ENCODE measurements around the gene PTPRN2.
A peak's percentile ranks its signal among the peaks of the same experiment; 100 is the strongest.

PTPRN2 gene

DNA sequence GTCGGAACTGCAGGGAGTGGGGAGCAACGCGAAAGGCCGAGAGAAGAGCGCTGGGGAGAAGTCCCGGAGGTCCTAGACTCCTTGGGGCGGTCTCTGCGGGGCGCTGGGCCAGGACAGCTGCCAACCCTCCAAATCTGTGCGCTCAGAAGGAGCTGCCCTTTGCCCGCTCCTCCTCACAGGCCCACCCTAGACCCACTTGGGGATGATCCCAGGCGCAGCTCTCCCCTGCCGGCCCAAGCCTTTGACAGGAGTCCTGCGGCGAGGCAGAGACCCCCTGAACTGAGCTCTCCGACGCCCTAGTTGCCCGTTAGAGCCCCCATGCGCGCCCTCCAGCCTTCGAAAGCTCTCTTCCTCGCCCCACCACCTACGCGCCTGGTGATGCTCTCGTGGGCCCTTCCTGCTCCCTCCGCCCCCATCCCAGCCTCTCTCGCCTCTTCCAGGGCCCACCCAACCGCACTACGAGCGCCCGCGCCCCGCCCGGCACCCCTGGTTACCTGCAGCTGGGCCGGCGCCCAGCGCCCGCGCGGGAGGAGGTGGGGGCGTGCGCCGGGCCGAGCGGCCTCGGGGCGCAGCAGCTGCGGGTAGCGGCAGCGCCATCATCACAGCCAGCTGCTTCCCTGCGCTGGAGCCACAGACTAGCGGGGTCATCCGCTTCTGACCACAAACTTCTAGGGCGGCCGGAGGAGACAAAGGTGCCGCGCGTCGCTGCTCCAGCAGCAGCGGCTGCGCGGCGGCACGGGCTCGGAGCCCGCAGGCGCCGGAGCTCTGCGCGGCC is 897.4 kb downstream of the PTPRN2 start:
- no peaks in the 10 kb centered on the region for H3K9me3 ChIP-seq (replicated peaks in 1 of 2; ENCODE audit: control insufficient read depth in 2 of 2, insufficient read depth in 1 of 2, low read depth in 1 of 2, low read length in 2 of 2)
- H3K27ac ChIP-seq (replicated peaks; ENCODE audit: low read length), result peak overlapping the region; percentile 94
- H3K4me2 ChIP-seq (ENCODE audit: insufficient read depth, low read length, poor library complexity, severe bottlenecking), result peak overlapping the region; percentile 82
- no peak overlapping the region for H4K8ac ChIP-seq (ENCODE audit: low read depth, low read length)
- H3K23ac ChIP-seq (ENCODE audit: low read depth, low read length, poor library complexity), result peak overlapping the region; percentile 91
- H2AK5ac ChIP-seq (ENCODE audit: low read depth, low read length), result peak overlapping the region; percentile 99
- H2BK120ac ChIP-seq (ENCODE audit: low read depth, low read length), result peak overlapping the region; percentile 72
- H3K14ac ChIP-seq (ENCODE audit: low read length), result peak overlapping the region; percentile 99
- H2BK5ac ChIP-seq (ENCODE audit: low read length), result peak overlapping the region; percentile 99
- no peak overlapping the region for H4K91ac ChIP-seq (ENCODE audit: low read depth, low read length, poor library complexity)
- H3K18ac ChIP-seq (ENCODE audit: low read length), result peak overlapping the region; percentile 100
- H3K4me1 ChIP-seq (ENCODE audit: control insufficient read depth in 2 of 2, insufficient read depth in 1 of 2, low read depth in 1 of 2, low read length in 2 of 2), result peaks cover 17 to 18% of the 10 kb centered on the region in 2 donors
- no peaks in the 10 kb centered on the region for H3K27me3 ChIP-seq (ENCODE audit: control insufficient read depth in 3 of 3, insufficient read depth in 3 of 3, low read depth in 1 of 3, low read length in 3 of 3)
- peak overlapping the region; percentile 89 for H3K4ac ChIP-seq (ENCODE audit: low read length)
- peak; percentile 65 for DNase-seq (ENCODE audit: low spot score)
- peak overlapping the region; percentile 98 for H3K4me3 ChIP-seq (ENCODE audit: low read length in 2 of 2)
- no peak overlapping the region for H2AFZ ChIP-seq (ENCODE audit: low read length)
- peak overlapping the region; percentile 22 for H2BK12ac ChIP-seq (ENCODE audit: low read length)
- H3K9ac ChIP-seq (ENCODE audit: low read depth, low read length, poor library complexity), result peak overlapping the region; percentile 93
- WGBS, 2 donors (ENCODE audit: extremely low coverage in 2 of 2, insufficient read length in 2 of 2, insufficient replicate concordance in 1 of 2), result no CpG with 5 or more reads among the region's 70 CpGs
- H2BK15ac ChIP-seq (ENCODE audit: low read length), result peak overlapping the region; percentile 94
- H3K36me3 ChIP-seq (replicated peaks in 1 of 2; ENCODE audit: control insufficient read depth in 2 of 2, insufficient read depth in 2 of 2, low read length in 2 of 2), result peaks cover 0 to 44% of the 10 kb centered on the region in 2 donors
- H3K79me1 ChIP-seq (ENCODE audit: low read depth, low read length), result peaks cover 16% of the 10 kb centered on the region

DNA sequence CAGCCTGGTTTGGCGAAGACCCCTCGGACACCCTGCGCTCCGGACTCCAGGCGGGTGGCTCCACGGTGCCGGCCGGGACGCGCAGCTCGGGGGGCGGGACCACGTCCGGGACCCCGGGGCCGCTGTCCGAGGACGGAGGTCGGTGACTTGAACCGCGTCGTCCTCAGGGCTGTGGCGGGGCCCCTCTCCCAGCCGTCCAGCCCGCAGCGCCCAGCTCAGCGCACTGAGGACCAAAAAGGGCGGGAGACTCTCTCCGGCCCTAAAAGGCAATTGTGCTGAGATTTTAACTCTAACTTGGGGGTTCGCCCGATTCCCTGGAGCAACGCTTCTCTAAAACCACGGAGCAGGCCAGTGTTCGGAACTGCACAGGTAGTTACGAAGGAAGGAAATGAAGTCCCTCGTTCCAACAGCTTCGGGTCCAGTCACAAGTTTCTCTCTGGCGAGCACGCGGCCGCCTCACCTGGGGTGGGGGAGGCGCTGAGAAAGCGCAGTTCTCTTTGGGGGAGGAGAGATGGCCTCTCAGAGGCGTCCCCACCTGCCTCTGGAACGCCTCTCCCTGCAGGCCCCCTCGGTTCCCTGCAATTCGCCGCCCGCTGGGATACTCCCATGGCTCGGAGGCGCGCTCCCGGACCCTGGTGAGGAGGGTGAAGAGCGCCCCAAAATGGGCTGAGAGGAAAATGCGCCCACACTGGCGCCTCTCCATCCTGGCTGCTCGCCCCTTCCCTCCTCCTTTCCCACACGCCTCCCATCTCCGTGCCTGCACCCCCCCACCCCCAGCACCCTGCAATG is 898.2 kb downstream of the PTPRN2 start:
- peak overlapping the region; percentile 99 for H2AK5ac ChIP-seq (ENCODE audit: low read depth, low read length)
- peak; percentile 49 for DNase-seq (ENCODE audit: low spot score)
- peak overlapping the region; percentile 94 for H3K27ac ChIP-seq (replicated peaks; ENCODE audit: low read length)

DNA sequence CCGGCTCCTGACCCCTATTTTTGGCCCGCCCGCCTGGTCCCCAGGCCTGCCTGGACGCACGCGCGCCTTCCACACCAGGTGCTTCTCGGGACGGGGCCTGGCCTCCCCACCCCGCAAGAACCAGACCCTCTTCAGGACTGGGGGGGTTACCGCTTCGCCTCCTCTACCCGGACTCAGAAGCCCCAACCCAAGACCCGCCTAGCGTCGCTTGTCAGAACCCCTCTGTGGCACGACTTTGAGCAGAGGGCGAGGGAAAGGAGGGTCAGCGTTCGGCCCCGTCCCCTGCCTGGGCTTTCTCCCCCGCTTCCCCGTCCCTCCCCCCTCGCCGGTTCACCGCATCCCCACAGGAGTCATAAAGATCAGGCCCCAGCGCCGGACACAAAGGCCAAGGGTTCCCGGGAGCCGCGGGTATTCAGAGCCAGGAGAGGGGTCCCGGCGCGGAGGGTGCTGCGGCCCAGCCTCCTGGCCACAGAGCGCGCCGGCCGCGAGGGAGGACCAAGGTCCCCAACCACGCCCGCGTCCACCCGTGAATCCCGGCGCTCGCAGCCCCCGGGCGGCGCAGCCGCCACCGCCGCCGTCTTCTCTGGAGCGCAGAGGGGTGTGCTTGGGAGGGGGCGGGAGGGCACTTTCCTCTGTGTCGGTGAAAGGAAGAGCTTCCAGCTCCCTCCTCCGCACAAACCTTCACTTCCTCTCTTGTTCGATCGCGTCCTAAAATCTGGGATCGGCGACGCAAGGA is 898.9 kb downstream of the PTPRN2 start:
- Histone ChIP-seq H3K4ac (ENCODE audit: low read length) (peak overlapping the region; percentile 6), H3K27me3 (ENCODE audit: control insufficient read depth in 3 of 3, insufficient read depth in 3 of 3, low read depth in 1 of 3, low read length in 3 of 3) (no peaks in the 10 kb centered on the region), H3K14ac (ENCODE audit: low read length) (peak overlapping the region; percentile 38), H3K4me2 (ENCODE audit: insufficient read depth, low read length, poor library complexity, severe bottlenecking) (peak overlapping the region; percentile 82), H4K91ac (ENCODE audit: low read depth, low read length, poor library complexity) (peak overlapping the region; percentile 53), H3K9ac (ENCODE audit: low read depth, low read length, poor library complexity) (peak overlapping the region; percentile 94), H3K4me1 (ENCODE audit: control insufficient read depth in 2 of 2, insufficient read depth in 1 of 2, low read depth in 1 of 2, low read length in 2 of 2) (peaks cover 12 to 13% of the 10 kb centered on the region in 2 donors), H3K9me3 (replicated peaks in 1 of 2; ENCODE audit: control insufficient read depth in 2 of 2, insufficient read depth in 1 of 2, low read depth in 1 of 2, low read length in 2 of 2) (no peaks in the 10 kb centered on the region), H3K79me1 (ENCODE audit: low read depth, low read length) (peaks cover 19% of the 10 kb centered on the region), H2BK120ac (ENCODE audit: low read depth, low read length) (peak overlapping the region; percentile 98), H2BK15ac (ENCODE audit: low read length) (peak overlapping the region; percentile 69), H3K23ac (ENCODE audit: low read depth, low read length, poor library complexity) (peak overlapping the region; percentile 81), H4K8ac (ENCODE audit: low read depth, low read length) (no peak overlapping the region), H3K18ac (ENCODE audit: low read length) (peak overlapping the region; percentile 100), H2BK5ac (ENCODE audit: low read length) (peak overlapping the region; percentile 99), H2AFZ (ENCODE audit: low read length) (no peak overlapping the region), H2AK5ac (ENCODE audit: low read depth, low read length) (peak overlapping the region; percentile 99), H3K36me3 (replicated peaks in 1 of 2; ENCODE audit: control insufficient read depth in 2 of 2, insufficient read depth in 2 of 2, low read length in 2 of 2) (peaks cover 0 to 50% of the 10 kb centered on the region in 2 donors), H3K4me3 (ENCODE audit: low read length in 2 of 2) (peak overlapping the region; percentile 98), H3K27ac (replicated peaks; ENCODE audit: low read length) (peak overlapping the region; percentile 94), H2BK12ac (ENCODE audit: low read length) (peak overlapping the region; percentile 69)
- DNase-seq (ENCODE audit: low spot score), result peak; percentile 48
- no CpG with 5 or more reads among the region's 64 CpGs for WGBS, 2 donors (ENCODE audit: extremely low coverage in 2 of 2, insufficient read length in 2 of 2, insufficient replicate concordance in 1 of 2)

More for the DNA sequence above, 898.2 kb downstream of the PTPRN2 start:
- Histone ChIP-seq H2AFZ (ENCODE audit: low read length) (no peak overlapping the region), H4K91ac (ENCODE audit: low read depth, low read length, poor library complexity) (peak overlapping the region; percentile 53), H3K79me1 (ENCODE audit: low read depth, low read length) (peaks cover 19% of the 10 kb centered on the region), H2BK12ac (ENCODE audit: low read length) (no peak overlapping the region), H3K18ac (ENCODE audit: low read length) (peak overlapping the region; percentile 100), H3K9me3 (replicated peaks in 1 of 2; ENCODE audit: control insufficient read depth in 2 of 2, insufficient read depth in 1 of 2, low read depth in 1 of 2, low read length in 2 of 2) (no peaks in the 10 kb centered on the region), H3K4ac (ENCODE audit: low read length) (peak overlapping the region; percentile 6), H3K9ac (ENCODE audit: low read depth, low read length, poor library complexity) (peak overlapping the region; percentile 94), H3K27me3 (ENCODE audit: control insufficient read depth in 3 of 3, insufficient read depth in 3 of 3, low read depth in 1 of 3, low read length in 3 of 3) (no peaks in the 10 kb centered on the region), H3K14ac (ENCODE audit: low read length) (peak overlapping the region; percentile 99), H3K4me2 (ENCODE audit: insufficient read depth, low read length, poor library complexity, severe bottlenecking) (peak overlapping the region; percentile 82), H3K23ac (ENCODE audit: low read depth, low read length, poor library complexity) (peak overlapping the region; percentile 81), H2BK5ac (ENCODE audit: low read length) (peak overlapping the region; percentile 99), H3K4me1 (ENCODE audit: control insufficient read depth in 2 of 2, insufficient read depth in 1 of 2, low read depth in 1 of 2, low read length in 2 of 2) (peaks cover 17 to 18% of the 10 kb centered on the region in 2 donors), H4K8ac (ENCODE audit: low read depth, low read length) (no peak overlapping the region), H3K4me3 (ENCODE audit: low read length in 2 of 2) (peak overlapping the region; percentile 98), H2BK120ac (ENCODE audit: low read depth, low read length) (peak overlapping the region; percentile 98), H3K36me3 (replicated peaks in 1 of 2; ENCODE audit: control insufficient read depth in 2 of 2, insufficient read depth in 2 of 2, low read length in 2 of 2) (peaks cover 0 to 46% of the 10 kb centered on the region in 2 donors), H2BK15ac (ENCODE audit: low read length) (peak overlapping the region; percentile 94)
- no CpG with 5 or more reads among the region's 59 CpGs for WGBS, 2 donors (ENCODE audit: extremely low coverage in 2 of 2, insufficient read length in 2 of 2, insufficient replicate concordance in 1 of 2)
